HG03432 (cell line): ENCODE measurements around the gene ORM2.

Experiments
- ATAC-seq: cut with Tn5 transposase; IDR thresholded peaks from one replicate; pipeline ENCODE4 v1.9.1; 2021; ENCODE audit warnings: mild to moderate bottlenecking, moderate library complexity; ENCODE audit not compliant: unreplicated experiment

The ORM2 gene

DNA sequence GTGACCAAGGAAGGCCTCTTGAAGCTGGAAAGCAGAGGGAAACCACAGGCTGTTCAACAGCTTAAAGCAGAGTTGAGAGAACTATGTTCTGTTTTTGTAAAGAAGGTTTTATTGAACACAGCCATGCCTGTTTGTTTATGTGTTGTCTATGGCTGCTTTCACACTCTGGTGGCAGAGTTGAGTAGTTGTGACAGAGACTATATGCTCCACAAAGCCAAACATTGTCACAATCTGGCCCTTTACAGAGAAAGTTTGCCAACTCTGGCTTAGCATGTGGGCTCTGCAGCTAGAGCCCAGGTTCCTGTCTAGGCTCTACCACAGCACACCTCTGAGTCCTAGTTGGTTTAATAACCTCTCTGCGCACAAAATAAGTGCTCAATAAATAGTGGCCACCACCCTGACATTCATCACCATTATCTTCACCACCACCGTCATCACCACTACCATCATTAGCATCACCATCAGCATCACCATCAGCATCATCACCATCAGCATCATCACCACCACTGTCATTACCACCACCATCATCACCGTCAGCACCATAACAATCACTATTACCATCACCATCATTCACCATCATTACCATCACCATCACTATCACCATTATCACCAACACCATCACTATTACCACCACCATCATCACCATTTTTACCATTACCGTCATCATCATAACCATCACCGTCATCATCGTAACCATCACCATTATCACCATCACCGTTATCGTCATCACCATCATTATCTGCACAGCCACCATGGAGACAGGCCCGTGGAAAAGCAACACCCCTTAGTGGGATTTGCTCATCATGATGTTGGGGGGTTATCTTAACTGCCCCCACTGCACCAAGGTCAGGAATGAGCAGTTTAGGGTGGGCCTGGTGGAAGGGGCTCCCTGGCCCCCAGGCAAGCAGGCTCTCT lies 39.8 kb downstream of the ORM2 start:
- no peak for ATAC-seq

DNA sequence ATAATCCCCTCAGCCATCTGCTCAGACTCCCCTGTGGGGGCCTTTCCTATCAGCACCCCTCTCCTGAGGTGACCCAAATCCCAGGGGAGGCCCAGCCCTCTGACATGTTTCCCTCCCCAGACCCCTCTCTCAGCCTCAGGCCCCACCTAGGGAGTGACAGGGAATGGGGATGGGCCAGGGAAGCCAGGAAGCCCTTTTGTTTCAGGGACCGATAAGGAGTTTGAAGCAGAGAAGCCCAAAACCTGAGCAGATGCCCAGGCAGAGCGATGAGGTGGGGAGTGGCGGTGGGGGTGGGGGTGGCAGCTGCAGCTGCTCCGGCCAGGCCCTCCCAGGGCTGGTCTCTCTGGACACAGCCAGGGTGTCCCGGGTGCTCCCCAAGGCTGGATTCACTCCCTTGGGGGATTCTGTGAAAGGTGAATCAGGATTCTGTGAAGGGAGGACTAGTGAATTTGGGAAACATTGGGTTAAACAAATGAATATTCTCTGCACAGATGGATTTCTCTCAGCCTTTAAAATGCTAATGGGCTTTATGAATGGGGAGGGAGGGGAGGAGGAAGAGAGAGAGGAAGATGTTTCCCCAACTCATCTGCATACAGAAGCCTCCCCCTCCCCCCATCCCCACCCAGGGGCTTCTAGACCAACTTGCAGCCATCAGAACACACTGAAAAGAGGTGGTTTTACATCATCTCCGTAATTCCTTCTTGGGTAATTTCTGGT lies 40.7 kb downstream of the ORM2 start:
- ATAC-seq, result no peak

DNA sequence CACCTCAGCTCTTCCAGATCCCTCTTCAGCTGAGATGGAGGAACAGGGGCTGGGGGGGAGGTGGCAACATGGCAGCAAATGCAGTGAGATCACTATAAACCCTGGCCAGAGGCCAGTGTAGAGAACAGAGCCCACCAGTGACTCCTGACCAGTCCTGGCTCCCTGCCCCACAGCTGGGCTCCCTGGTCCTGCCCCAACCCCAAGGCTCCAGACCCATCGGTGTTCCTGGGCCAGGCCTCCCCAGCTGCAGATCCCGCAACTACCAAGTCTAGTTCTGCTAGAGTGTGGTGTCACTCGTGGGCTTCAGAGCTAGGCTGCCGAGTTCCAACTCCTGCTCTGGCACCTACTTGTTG lies 41.3 kb downstream of the ORM2 start:
- no peak for ATAC-seq

- ATAC-seq, result no peak
Observed at GRCh38 chr9:114371343-114371944, 41.8 kb downstream of the ORM2 start.

GRCh38 chr9:114371973-114372917 lies 42.6 kb downstream of the ORM2 start:
- peak; percentile 22 for ATAC-seq

- ATAC-seq, result peak; percentile 95
Observed at GRCh38 chr9:114372921-114373448, 43.3 kb downstream of the ORM2 start.

DNA sequence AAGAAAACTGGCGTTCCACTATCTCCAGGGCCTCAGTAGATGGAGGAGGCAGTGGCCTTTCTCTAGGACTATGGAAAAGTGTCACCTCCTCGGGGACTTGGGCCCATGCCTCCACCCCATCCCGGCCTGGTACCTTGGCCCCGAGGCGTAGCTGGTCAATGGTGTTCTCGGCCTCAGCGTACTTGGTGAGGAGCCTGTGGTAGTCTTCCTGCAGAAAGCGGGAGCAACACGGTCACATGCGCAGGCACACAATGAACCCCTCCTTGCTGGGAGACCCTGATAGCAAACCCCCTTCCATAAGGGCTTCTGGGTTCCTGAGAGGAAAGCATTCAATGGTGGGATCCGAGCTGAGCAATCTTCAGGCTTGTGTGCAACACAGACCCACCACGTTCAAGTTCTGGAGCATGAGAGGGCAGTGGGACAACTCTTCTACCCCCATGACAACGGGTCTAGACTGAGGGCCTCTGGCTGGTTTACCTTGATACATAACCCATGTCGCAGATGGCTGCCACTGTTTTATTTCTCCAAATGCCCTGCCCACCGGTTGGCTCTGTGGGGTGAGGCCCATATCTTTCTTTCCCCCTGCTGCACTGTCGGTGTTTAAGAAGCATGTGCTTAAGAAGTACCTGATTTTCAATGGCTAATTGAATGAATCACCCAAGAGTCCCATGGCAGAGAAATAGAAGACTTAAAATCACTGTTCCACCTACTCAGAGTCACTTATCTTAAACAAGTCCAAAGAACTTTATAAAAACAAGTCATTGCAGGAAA lies 44.5 kb downstream of the ORM2 start:
- no peak for ATAC-seq

DNA sequence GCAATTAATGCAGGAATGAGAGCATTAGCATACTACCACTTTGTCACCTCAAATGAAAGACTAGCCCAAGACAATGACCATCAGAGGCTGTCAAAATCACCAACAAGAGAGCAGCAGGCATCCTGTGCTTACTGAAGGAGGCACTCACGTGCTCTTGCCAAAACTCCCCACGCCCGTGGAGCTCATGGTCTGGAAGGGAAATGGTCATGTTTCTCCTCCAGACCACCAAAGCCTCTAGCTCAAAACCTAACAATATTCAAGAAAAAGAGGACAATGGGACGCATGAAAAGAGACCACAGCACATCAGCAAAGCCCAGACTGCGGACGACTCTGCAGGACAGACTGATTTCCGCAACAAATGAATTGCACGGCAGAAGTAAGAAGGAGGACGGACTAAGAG lies 45.3 kb downstream of the ORM2 start:
- no peak for ATAC-seq

- no peak for ATAC-seq
Observed at GRCh38 chr9:114375386-114376175, 45.9 kb downstream of the ORM2 start.

DNA sequence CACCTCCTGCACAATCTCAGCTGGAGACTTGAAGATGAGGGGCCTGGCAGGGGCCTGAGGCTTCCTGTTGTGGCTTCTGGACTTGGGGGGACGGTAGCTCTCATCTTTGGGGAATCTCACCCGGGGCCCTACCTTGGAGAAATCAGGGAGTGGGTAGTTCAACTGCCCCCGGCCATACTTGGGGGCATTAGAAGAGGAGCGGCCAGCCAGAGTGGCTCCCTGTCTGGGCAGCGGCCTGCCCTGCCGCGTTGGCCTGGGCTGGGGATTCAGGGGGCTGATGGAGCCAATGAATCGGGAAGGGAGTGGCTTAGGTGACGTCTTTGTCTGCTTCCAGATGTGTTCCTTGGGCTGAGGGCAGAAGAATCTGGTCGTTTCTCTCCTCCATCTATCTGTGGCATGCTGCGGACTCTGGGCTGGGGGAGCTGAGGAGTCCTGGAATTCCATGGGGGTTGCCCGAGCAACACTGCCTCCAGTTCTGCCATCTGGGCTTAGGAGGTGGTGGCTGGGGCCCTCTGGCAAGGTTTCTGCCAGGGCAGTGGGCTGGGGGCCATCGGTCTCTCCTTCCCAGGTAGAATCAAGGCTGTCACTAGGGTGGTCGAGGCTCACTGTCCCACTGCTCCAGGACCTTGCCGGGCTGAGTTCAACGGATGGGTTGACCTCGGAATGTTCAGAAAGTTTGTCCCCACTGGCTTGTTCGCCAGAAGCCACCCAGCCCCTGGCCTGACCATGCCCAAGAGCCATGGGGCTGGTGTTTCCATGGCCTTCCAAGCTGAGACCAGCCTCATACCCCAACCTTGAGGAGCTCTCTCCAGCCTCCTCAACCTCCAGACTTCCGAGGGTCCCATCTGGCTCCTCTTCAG lies 47.1 kb downstream of the ORM2 start:
- ATAC-seq, result no peak

GRCh38 chr9:114378016-114378415 lies 48.3 kb downstream of the ORM2 start:
- no peak for ATAC-seq

- no peak for ATAC-seq
Observed at GRCh38 chr9:114378883-114379282, 49.2 kb downstream of the ORM2 start.
